GM19025 (cell line): Measurements from ENCODE around the gene CACNA1S.
A peak's percentile ranks its signal among the peaks of the same experiment; 100 is the strongest.

Experiments used
- ATAC-seq: cut with Tn5 transposase; IDR thresholded peaks from one replicate; pipeline ENCODE4 v1.9.1; 2021; ENCODE audit warnings: mild to moderate bottlenecking, low read depth, moderate library complexity; ENCODE audit not compliant: unreplicated experiment

Gene CACNA1S

GRCh38 chr1:201039876-201040275 is 72.3 kb downstream of the CACNA1S start:
- no peak for ATAC-seq

GRCh38 chr1:201039418-201039817 is 72.8 kb downstream of the CACNA1S start:
- no peak for ATAC-seq

- ATAC-seq = no peak
Observed at GRCh38 chr1:201038186-201038876, 73.9 kb downstream of the CACNA1S start.

- ATAC-seq = no peak
Observed at GRCh38 chr1:201036188-201036842, 75.9 kb downstream of the CACNA1S start.

- ATAC-seq = no peak
Observed at GRCh38 chr1:201034671-201035070, 77.6 kb downstream of the CACNA1S start.

- no peak for ATAC-seq
Observed at GRCh38 chr1:201032408-201032807, 79.8 kb downstream of the CACNA1S start.

- ATAC-seq = no peak
Observed at GRCh38 chr1:201028461-201028889, 83.8 kb downstream of the CACNA1S start.

- no peak for ATAC-seq
Observed at GRCh38 chr1:201026836-201027235, 85.4 kb downstream of the CACNA1S start.

- ATAC-seq = no peak
Observed at GRCh38 chr1:201026234-201026633, 86.0 kb downstream of the CACNA1S start.

- ATAC-seq = no peak
Observed at GRCh38 chr1:201025571-201026002, 86.6 kb downstream of the CACNA1S start.

- no peak for ATAC-seq
Observed at GRCh38 chr1:201024625-201024998, 87.6 kb downstream of the CACNA1S start.

GRCh38 chr1:201023920-201024624 is 88.2 kb downstream of the CACNA1S start:
- no peak for ATAC-seq

- ATAC-seq = peak; percentile 58
Observed at GRCh38 chr1:201023517-201023902, 88.7 kb downstream of the CACNA1S start, which contains the start of gene KIF21B. Gene KIF21B, minus strand, starts transcription at chr1:201023714. Its CDS starts 331 bp downstream, at chr1:201023383.

- no peak for ATAC-seq
Observed at GRCh38 chr1:201022820-201023516, 89.3 kb downstream of the CACNA1S start.

- no peak for ATAC-seq
Observed at GRCh38 chr1:201022493-201022819, 89.8 kb downstream of the CACNA1S start.

GRCh38 chr1:201021630-201022492 is 90.4 kb downstream of the CACNA1S start:
- ATAC-seq = no peak

- no peak for ATAC-seq
Observed at GRCh38 chr1:201020721-201021629, 91.3 kb downstream of the CACNA1S start.

- ATAC-seq = no peak
Observed at GRCh38 chr1:201020040-201020591, 92.1 kb downstream of the CACNA1S start.
